Cardiac muscle cell (in vitro differentiated cells and primary cell): Measurements from ENCODE around the gene SLIT2. TPM values are rescaled to one million over a fixed set of nuclear protein-coding genes. Genes with fewer than 3 reads are reported as not detected.

Experiments
- DNase-seq, 2 donors: peaks; one replicate each; pipeline versions ENCODE4 v3.0.0 to v3.0.0-alpha.2; 2010 to 2017; ENCODE audit warnings: low read depth in 1 of 2, low spot score in 1 of 2
- H3K27ac ChIP-seq: fragments of 200-600 bp; sonication (generic); 2 replicates; pipeline ENCODE4 v1.5.1; 2016
- H3K27me3 ChIP-seq: fragments of 200-600 bp; sonication (generic); 2 replicates; pipeline ENCODE4 v1.6.0; 2016; ENCODE audit warnings: control low read depth
- H3K36me3 ChIP-seq: fragments of 200-600 bp; sonication (generic); 2 replicates; pipeline ENCODE4 v1.5.1; 2016; ENCODE audit warnings: control low read depth
- H3K4me1 ChIP-seq: fragments of 200-600 bp; sonication (generic); 2 replicates; pipeline ENCODE4 v1.8.1; 2017; ENCODE audit warnings: low read depth, mild to moderate bottlenecking, mixed run types
- H3K4me3 ChIP-seq: fragments of 200-600 bp; sonication (generic); 2 replicates; pipeline ENCODE4 v1.5.1; 2016; ENCODE audit warnings: mild to moderate bottlenecking
- H3K9me3 ChIP-seq: fragments of 200-600 bp; sonication (generic); 2 replicates; pipeline ENCODE4 v1.5.1; 2017; ENCODE audit warnings: low read depth, mild to moderate bottlenecking, control low read depth
- polyA plus RNA-seq: library from polyadenylated mRNA; unstranded; fragments of >200 nt; fragmentation: Nextera tagmentation; extraction: Ambion mirVana; gene quantifications from 2 replicates; pipeline ENCODE4 v1.2.1, GENCODE V29; 2016
- total RNA-seq: library from RNA; depleted of rRNA; stranded (reverse); fragments of >200 nt; gene quantifications from 2 replicates; pipeline ENCODE4 v1.2.3, GENCODE V29; 2016
- TF ChIP-seq, protein P1 (sequence below): IDR thresholded peaks from 2 replicates; pipeline ENCODE4 v1.5.1; 2012; ENCODE audit warnings: low read depth, mild to moderate bottlenecking, low read length

The SLIT2 gene
- total and polyA plus RNA-seq, 2 experiments from 2014 or later: 49.9 to 59.8 TPM

DNA sequence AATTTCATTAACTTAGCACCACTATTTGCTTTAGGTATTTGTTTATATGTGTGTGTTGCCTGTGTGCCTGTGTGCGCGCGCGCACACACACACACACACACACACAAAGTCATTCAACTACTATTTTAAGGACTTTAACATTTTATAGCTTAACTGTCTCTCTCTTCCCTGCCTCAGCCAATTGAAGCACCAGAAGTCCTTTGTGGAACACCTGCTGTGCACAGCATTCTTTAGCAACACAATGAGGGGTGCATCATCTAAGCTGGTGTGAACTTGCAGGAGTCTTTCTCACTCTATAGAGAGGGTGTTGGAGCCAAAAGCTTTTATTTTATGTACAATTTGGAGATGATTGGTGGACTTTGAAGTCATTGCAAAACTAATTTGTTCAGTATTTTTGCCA, 31.3 kb downstream of the SLIT2 start:
- H3K9me3 ChIP-seq: no peaks in the 10 kb centered on the region
- H3K36me3 ChIP-seq: no peaks in the 10 kb centered on the region
- no peak overlapping the region for H3K27ac ChIP-seq
- TF ChIP-seq, protein P1, sequence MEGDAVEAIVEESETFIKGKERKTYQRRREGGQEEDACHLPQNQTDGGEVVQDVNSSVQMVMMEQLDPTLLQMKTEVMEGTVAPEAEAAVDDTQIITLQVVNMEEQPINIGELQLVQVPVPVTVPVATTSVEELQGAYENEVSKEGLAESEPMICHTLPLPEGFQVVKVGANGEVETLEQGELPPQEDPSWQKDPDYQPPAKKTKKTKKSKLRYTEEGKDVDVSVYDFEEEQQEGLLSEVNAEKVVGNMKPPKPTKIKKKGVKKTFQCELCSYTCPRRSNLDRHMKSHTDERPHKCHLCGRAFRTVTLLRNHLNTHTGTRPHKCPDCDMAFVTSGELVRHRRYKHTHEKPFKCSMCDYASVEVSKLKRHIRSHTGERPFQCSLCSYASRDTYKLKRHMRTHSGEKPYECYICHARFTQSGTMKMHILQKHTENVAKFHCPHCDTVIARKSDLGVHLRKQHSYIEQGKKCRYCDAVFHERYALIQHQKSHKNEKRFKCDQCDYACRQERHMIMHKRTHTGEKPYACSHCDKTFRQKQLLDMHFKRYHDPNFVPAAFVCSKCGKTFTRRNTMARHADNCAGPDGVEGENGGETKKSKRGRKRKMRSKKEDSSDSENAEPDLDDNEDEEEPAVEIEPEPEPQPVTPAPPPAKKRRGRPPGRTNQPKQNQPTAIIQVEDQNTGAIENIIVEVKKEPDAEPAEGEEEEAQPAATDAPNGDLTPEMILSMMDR: no peak
- H3K4me3 ChIP-seq: no peak overlapping the region
- H3K4me1 ChIP-seq: peaks cover 25% of the 10 kb centered on the region
- DNase-seq: no peak
- no peaks in the 10 kb centered on the region for H3K27me3 ChIP-seq

DNA sequence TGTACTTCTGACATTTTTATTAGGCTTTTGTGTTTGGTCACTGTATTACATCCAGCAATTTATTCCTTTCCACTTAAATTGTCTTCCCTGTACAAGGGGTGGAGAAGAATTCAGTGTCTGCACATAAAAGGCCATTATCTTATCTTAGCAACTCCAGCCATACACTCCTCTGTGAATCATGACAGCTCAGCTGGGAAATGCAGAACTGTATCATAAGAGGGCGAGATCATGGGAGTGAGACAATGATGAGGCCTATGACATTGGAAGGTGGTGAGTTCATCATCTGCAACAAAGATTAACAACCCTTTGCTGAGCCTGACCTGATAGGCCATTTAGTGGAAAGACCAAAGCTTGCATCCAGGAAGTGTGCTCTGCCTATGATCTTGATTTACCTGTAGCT, 33.3 kb downstream of the SLIT2 start:
- TF ChIP-seq, protein P1: no peak
- DNase-seq: peak in 1 of 2 donors; percentile 28
- peak overlapping the region; percentile 6 for H3K27ac ChIP-seq

DNA sequence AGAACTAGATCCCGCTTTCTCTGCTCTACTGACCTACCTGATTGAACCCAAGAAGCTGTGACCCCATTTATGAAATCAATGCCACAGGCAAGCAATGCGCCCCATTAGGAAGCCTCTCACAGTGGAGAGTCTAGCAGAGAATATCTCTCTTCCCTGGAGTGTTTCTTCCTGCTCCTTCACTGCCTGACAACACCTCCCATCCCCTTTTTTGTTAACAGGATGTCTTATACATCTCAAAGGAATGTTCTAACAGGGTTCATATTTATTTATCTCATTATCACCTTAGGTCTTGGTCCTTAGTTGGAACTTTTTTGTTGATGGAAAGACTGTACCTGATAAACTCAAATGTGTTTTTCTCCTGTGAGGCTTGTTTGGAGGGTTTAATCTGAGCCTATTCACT, 35.5 kb downstream of the SLIT2 start:
- H3K27ac ChIP-seq: no peak overlapping the region
- DNase-seq: no peak
- TF ChIP-seq, protein P1: no peak
- peaks cover 25% of the 10 kb centered on the region for H3K4me1 ChIP-seq
- H3K27me3 ChIP-seq: no peaks in the 10 kb centered on the region
- no peaks in the 10 kb centered on the region for H3K9me3 ChIP-seq
- H3K4me3 ChIP-seq: no peak overlapping the region
- no peaks in the 10 kb centered on the region for H3K36me3 ChIP-seq

More for the DNA sequence above, 33.3 kb downstream of the SLIT2 start:
- H3K9me3 ChIP-seq: no peaks in the 10 kb centered on the region
- no peaks in the 10 kb centered on the region for H3K36me3 ChIP-seq
- no peak overlapping the region for H3K4me3 ChIP-seq
- H3K4me1 ChIP-seq: peaks cover 25% of the 10 kb centered on the region
- H3K27me3 ChIP-seq: no peaks in the 10 kb centered on the region

DNA sequence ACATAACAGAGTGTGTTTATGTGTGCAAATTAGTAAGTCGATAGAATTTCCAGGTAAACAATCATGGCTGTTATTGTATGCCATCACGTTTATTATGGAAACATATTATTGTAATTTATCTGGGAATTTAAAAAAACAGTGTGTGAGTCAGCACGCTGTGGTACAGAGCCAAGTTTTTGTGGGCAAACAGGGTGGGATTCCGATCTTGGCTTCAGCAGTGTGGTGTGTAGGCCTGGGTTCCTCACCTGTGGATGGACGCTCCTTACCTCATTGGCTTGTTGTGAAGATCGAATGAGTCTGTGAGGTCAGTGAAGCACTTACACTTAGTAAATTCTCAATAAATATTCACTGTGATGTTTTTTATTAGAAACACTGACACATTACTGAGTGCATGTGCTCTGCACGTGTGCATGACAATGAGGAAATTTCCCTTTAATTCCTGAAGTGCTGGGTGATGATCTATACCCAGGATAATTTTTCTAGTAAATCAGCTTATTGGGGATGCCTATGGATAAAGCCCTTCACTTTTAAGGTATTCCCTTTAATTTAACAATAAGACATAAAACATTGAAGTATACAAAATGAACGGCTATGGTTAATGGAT, 36.4 kb downstream of the SLIT2 start:
- Histone ChIP-seq H3K4me3 (no peak overlapping the region), H3K27ac (no peak overlapping the region), H3K4me1 (peaks cover 18% of the 10 kb centered on the region), H3K9me3 (no peaks in the 10 kb centered on the region), H3K36me3 (no peaks in the 10 kb centered on the region), H3K27me3 (no peaks in the 10 kb centered on the region)
- peak in 1 of 2 donors; percentile 20 for DNase-seq
- TF ChIP-seq, protein P1: no peak

DNA sequence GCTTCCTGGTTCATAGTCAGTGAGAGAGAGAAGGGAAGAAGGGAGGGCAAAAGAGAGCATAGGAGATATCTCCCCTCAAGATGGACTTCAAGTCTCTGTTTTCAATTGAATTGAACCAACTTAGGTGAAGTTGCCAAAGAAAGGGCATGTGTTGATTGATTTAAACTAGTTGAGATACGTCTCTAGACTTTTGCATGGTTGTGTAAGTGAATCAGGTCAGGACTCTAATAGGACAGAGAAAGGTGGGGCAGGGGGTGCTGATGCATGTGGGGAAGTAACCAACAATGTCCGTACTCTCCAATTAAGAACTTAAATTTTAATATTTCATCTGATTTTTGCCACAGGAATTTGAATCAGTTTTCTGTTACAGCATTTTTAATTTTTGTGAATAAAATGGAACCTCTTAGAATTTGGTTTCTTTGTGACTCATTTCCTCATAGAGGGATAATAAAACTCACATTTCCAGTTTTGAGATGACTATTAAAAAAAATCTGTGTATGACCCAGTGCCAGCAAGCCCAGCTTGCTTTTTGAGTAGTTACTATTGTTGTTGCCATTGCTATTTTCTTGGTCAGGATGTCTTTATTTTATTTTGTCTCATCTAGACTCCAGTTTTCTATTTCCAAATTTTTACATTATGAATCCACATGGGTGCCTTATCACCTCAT, 37.3 kb downstream of the SLIT2 start:
- TF ChIP-seq, protein P1: no peak
- Histone ChIP-seq H3K36me3 (no peaks in the 10 kb centered on the region), H3K4me1 (peaks cover 11% of the 10 kb centered on the region), H3K27ac (no peak overlapping the region), H3K27me3 (no peaks in the 10 kb centered on the region), H3K4me3 (no peak overlapping the region), H3K9me3 (no peaks in the 10 kb centered on the region)
- peak in 1 of 2 donors; percentile 24 for DNase-seq
